NCI-H1436 treated with DMSO at 0.1 percent for 48 hours (cell line): ENCODE data around the gene TPM2.

Experiments
- DNase-seq: peaks from one replicate; lab custom pipeline; 2025; lab: John Stamatoyannopoulos, UW

TPM2 gene

GRCh38 chr9:35718721-35719511, 29.2 kb upstream of the TPM2 start:
- DNase-seq: no peak

- no peak for DNase-seq
Measured at GRCh38 chr9:35717132-35717870, 27.6 kb upstream of the TPM2 start.

- no peak for DNase-seq
Measured at GRCh38 chr9:35716230-35716629, 26.5 kb upstream of the TPM2 start.

- no peak for DNase-seq
Measured at GRCh38 chr9:35714579-35715252, 25.0 kb upstream of the TPM2 start.

- DNase-seq: no peak
Measured at GRCh38 chr9:35714123-35714522, 24.4 kb upstream of the TPM2 start.

GRCh38 chr9:35713578-35713977, 23.9 kb upstream of the TPM2 start:
- no peak for DNase-seq

GRCh38 chr9:35712762-35713400, 23.2 kb upstream of the TPM2 start:
- no peak for DNase-seq

GRCh38 chr9:35711501-35712428, 22.0 kb upstream of the TPM2 start:
- DNase-seq: no peak

- DNase-seq: no peak
Measured at GRCh38 chr9:35710818-35711500, 21.2 kb upstream of the TPM2 start.

GRCh38 chr9:35708146-35708545, 18.4 kb upstream of the TPM2 start:
- DNase-seq: no peak

GRCh38 chr9:35706951-35707350, 17.2 kb upstream of the TPM2 start:
- DNase-seq: no peak

GRCh38 chr9:35705836-35706430, 16.2 kb upstream of the TPM2 start:
- DNase-seq: no peak

GRCh38 chr9:35705372-35705771, 15.6 kb upstream of the TPM2 start:
- DNase-seq: no peak

- no peak for DNase-seq
Measured at GRCh38 chr9:35703906-35704672, 14.4 kb upstream of the TPM2 start.

- DNase-seq: no peak
Measured at GRCh38 chr9:35702696-35703095, 13.0 kb upstream of the TPM2 start.

- DNase-seq: no peak
Measured at GRCh38 chr9:35700942-35701341, 11.2 kb upstream of the TPM2 start.

- no peak for DNase-seq
Measured at GRCh38 chr9:35700031-35700430, 10.3 kb upstream of the TPM2 start.

GRCh38 chr9:35698231-35698630, 8.5 kb upstream of the TPM2 start:
- DNase-seq: no peak

GRCh38 chr9:35697486-35697885, 7.8 kb upstream of the TPM2 start:
- no peak for DNase-seq
